NCI-H345 (cell line): ENCODE results near the gene SH2D1B.

Source experiments
- DNase-seq: peaks from one replicate; lab custom pipeline; 2025; lab: John Stamatoyannopoulos, UW

Gene SH2D1B

DNA sequence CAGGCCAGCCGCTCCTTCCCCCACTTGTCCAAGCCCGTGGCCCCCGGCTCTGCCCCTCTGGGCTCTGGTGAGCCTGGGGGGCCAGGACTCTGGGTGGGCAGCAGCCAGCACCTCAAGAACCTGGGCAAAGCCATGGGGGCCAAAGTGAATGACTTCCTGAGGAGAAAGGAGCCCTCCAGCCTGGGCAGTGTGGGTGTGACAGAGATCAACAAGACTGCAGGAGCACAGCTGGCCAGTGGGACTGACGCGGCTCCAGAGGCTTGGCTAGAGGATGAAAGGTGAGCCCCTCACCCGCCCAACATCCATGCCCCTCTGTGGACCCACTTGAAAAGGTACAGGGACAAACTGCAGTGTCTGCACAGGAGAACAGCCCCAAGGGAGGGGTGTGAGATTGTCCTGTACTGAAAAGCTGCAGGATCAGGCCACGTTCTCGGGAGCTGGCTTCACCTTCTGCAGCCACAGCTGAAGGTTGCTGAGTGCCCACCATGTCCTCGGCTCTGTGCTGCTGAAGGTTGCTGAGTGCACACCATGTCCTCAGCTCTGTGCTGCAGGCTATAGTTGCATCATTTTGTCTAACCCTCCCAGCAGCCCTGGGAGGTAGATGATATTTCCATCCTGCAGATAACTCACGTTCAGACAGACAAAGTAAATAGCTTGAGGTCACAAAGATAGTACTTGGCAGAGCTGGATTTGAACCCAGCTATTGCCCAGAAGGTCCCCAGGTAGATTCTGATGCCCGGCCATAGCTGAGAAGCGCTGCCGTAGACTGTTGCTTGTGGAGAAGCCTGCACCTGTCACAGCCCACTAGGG, 29.8 kb downstream of the SH2D1B start:
- no peak for DNase-seq

DNA sequence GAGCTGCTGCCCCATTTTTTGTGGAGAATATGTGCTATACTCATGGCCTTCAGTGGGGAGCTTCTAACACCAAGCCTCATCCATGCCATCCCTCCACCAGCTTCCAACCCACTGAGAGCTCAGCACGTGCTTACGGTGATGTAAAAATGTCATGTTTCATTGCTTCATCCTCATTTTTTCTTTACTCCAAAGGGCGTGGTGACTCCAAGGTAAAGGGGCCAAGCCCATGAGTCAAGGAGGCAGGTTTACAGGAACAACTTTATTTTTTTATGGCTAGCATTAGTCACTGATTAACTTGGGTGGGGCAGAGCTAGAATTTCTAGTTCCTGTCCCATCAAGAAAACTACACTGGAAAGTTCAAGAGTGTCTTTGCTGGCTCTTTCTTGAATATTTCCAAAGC, 30.6 kb downstream of the SH2D1B start, which contains the start of gene C1orf226:
TSS of gene C1orf226 (plus strand) at position 346 of the 400 bp plus-strand sequence. CDS start 174 bp downstream, outside the sequence.
- DNase-seq: no peak

DNA sequence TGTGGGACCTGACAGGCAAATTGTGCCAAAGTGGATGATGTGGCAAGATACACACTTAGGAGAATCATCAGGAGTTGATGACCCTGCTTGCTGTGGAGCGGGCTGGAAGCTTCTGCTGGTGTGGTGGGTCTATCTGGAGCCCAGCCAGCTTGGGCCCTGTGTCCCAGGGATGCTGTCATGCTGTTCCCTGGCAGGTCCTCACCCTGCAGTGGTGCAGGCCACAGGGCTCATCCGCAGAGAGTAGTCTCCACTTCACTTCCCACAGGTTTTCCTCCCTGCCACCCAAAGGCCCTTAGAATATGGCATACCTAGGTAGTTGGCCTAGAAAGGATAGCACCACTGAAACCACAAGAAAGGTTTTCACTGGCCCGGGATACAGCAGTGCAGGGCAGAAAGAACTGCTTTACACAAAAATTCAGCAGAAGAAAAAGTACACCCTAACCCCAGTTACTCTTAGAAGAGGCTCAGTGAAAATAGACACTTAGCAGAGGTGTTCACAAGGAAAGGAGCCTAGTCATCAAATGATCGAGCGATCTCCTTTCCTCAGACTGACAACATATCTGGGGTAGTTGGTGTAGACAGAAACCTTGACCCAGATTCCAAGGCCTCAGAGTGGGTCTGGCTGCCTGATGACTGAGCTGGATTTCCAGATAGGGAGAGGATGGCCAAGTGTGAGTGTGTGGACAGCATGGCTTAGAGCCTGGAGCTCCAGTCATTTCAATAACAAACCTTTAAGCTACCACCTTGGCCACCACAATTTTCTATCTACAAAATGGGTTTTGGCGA, 31.7 kb downstream of the SH2D1B start:
- DNase-seq: no peak

DNA sequence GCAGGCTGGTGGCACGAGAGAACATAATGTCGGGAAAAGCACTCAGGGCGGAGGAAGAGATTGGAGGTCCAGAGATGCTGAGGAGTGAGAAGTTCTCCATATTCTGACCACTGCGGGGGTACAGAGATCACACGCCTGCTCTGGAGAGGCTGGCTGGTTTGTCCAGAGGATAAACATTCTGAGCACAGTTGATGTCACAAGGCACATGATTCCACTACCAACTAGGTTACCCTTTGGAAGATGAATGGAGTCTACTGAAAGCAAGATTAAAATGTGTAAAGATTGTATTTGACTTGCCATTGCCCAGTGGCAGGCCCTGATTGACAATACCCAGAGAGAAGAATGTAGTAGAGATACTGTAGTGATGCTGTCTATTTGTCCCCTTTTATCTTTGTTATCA, 35.2 kb downstream of the SH2D1B start, which contains the start of gene SPATA46:
TSS of gene SPATA46 (minus strand) at position 164 of the 400 bp plus-strand sequence. CDS start at position 100, 64 bp downstream.
- no peak for DNase-seq

DNA sequence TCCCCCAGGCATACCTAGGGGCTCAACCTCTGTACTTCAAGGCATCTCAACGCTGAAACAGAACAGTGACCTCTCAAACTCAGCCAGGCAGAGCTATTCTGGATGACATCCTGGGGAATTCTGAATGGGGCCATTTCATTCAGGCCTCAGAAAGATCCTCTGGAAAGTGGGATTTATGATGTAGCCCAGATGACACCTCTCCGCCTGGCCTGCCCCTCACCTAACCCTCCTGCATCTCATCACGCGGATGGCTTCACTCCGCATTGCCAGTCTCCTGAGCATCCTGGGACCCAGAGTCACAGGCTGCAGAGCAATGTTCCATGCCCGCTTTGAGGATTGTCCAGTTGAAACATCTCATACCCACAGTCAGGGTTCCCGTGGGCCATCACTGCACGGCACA, 36.5 kb downstream of the SH2D1B start:
- no peak for DNase-seq

DNA sequence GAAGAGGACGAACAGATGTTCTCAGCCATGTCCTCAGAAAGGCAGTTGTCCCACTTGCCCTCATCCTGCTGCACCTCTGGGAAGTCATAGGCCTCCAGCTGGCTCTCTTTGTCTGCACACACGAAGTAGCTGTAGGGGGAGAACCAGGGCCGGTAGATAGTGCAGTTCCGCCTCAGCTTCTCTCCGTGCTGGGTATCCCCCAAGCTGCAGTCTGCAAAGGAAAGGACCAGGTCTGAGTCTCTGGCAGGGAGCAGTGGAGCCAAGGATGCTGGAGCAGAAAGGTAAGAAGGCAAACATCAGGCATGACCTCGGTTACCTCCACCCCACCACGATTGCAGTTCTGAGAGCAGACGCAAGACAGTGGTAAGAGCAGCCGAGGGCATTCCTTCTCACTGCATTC, 37.5 kb downstream of the SH2D1B start:
- DNase-seq: no peak

DNA sequence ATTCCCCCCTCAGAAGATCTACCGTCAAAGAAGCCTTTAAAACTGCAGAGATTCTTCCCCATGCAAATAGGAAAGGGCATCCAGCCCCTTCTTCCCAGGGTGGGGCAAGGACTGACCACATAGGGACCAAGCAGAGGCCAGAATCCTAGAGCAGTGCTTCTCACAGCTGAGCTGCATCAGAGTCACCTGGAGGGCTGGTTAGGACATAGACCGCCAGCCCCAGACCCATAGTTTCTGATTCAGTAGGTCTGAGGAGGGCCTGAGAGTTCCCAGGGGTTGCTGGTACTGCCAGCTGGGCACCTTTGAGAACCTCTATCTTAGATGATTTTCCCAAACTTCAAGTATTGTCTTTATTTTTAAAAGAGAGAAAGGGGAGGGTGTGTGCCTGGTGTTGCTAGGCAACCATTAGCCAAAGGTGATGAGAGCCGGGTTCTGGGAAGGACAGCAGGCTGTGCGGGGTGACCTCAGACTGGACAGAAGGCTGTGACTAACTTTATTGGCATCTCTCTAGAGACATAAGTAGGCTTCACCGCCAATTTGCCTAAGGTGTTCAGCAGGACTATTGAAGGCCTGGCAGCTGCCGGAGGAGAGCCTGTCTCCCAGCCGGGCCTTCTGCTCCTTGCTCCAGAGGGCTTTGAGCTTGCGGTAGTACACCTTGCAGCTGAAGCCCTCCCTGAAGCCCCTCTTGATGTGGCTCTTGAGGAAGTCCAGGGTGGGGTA, 38.2 kb downstream of the SH2D1B start:
- no peak for DNase-seq

DNA sequence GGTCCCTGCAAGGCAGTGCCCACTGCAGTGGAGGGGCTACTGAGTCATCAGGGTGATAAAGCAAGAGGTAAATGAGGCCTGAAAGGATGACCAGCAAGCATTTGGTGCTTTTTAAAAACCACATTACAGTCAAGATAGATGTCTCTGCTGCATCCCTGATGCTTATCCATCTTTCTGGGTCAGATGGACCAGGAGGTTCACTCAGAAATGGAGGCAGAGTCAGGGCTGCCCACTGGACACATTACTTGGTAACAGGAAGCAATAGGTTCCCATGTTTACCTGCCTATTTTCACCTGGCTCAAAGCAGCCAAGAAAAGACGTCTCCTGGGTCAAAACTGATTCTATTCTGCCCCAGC, 38.9 kb downstream of the SH2D1B start:
- DNase-seq: no peak

DNA sequence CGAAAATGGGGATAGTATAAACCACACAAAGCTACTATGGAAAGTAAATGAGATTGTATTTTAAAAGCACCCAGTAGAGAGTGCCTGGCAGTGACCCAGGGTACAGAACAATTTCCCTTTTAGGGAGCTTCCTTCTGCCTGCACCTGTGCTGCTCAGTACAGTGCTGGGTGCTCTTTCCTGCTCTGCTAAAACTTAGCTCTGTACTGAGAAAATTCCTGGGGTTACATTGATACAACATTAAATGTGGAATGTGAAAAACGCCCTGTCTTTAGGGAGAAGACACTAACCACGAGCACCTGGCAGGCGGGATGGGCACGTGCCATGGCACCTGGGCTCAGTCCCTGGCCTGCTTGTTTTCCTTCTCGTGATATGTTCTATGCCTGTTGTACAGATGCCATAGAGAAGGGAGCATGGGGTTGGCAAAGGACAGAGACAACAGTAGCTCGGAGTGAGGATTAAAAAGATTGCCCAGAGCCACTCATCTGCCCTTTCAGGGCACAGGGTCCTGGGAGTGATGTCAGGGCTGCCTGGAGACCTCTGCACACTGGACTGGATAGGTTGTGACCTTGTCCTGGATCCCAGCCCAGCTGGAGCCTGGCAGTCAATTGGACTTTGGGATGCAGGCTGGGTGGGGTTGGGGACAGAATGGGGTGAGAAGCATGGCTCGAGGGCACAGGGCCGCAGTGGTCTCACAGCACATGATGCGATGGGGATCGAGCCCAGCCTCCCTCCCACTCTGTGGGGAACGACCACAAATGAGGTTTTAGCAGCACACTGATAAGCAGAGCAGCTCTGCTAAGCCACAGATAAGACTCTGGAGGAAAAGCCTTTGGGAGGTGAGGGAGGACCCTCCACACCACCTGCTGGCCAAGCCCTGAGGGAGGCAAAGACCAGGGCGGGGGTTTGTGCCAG, 39.5 kb downstream of the SH2D1B start:
- DNase-seq: no peak

DNA sequence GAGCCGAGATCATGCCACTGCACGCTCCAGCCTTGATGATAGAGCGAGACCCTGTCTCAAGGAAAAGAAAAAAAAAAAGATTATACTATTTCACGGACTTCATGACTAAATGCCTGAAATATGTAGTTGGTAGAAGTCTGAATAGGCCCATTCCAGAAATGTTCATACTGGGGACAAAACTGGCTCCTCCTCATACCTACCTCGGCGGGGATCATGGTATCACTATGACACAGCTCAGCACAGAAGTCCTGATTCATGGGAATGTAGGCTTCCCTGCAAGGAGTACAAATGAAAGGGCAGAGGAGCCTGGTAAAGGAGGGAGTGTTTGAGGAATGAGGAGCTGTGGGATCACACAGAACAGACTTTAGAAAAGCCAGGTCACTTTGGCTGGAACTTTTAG, 40.3 kb downstream of the SH2D1B start:
- DNase-seq: no peak

DNA sequence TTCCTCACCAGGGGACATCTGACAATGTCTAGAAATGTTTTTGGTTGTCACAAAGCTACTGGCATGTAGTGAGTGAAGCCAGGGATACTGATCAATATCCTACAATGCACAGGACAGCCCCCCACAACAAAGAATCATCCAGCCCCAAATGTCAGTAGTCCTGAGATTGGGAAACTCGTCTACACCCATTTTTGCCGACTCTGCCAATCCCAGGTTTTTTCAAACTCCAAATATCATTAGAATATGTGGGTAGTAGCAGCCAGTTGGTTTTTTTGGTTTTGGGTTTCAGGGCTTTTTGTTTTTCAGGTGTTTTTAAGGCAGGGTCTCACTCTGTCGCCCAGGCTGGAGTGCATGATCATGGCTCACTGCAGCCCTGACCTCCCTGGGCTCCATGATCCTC, 41.2 kb downstream of the SH2D1B start:
- DNase-seq: no peak

DNA sequence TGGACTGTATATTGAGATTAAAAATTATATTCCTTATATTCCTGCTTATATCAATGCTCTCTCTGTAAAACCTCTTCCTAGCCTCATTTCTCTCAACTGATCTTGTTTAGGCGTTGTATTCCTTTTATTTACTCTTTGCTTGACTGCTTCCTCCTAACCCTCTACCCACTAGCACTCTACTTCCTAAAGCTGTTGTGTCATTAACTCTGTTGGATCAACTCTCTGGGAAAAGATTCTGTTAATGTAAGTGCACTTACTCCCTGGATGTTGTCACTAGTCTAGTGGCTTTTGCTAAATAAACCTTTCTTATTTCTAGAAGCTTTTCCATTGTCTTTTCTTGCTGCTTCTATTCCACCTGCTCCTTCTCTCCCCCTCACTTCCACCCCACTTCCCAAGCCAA, 41.8 kb downstream of the SH2D1B start:
- no peak for DNase-seq

DNA sequence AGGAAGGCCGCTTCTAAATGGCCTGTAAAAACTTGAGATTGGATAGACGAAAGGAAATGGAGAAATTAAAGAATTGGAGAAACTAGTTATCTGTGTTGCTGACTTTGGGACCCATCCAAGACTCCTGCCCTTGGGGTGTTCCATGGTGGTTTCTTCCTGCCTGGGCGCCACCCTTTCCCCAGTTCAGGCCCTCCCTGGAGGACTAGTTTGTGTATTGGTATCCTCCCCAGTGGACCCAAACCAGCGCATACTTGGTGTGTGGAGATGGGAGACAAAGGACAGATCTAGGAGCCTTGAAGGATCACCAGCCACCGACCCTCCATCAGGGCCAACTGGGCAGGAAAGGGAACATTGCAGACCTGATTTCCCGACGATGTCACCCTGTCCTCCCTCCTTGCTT, 42.4 kb downstream of the SH2D1B start:
- DNase-seq: no peak

DNA sequence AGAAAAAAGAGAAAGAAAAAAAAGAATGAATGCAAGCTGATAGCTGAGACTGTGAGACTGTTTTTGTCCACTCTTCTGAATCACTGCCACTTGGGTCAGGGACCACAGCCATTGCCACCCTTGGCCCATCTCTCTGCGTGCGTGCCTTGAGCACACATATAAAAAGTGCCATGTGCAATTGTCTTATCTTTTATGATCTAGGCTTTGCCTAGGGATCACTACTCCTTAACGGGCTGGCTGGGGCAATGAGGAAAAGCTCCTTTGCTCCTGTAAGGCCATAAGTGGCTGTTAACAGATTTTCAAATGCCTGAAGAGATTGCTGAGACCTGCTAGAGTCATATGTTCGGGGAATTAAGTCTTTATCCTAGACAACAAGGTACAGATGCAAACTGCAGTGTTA, 43.5 kb downstream of the SH2D1B start:
- no peak for DNase-seq

DNA sequence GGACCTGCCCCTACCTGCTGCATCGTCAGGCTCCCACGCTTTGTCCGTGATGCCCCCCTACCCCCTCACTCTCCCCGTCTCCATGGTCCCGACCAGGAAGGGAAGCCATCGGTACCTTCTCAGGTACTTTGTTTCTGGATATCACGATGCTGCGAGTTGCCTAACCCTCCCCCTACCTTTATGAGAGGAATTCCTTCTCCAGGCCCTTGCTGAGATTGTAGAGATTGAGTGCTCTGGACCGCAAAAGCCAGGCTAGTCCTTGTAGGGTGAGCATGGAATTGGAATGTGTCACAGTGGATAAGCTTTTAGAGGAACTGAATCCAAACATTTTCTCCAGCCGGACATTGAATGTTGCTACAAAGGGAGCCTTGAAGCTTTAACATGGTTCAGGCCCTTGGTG, 44.2 kb downstream of the SH2D1B start:
- no peak for DNase-seq

DNA sequence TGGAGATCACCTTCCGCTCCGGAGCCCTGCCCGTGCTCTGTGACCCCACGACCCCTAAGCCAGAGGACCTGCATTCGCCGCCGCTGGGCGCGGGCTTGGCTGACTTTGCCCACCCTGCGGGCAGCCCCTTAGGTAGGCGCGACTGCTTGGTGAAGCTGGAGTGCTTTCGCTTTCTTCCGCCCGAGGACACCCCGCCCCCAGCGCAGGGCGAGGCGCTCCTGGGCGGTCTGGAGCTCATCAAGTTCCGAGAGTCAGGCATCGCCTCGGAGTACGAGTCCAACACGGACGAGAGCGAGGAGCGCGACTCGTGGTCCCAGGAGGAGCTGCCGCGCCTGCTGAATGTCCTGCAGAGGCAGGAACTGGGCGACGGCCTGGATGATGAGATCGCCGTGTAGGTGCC, 44.9 kb downstream of the SH2D1B start:
- no peak for DNase-seq

DNA sequence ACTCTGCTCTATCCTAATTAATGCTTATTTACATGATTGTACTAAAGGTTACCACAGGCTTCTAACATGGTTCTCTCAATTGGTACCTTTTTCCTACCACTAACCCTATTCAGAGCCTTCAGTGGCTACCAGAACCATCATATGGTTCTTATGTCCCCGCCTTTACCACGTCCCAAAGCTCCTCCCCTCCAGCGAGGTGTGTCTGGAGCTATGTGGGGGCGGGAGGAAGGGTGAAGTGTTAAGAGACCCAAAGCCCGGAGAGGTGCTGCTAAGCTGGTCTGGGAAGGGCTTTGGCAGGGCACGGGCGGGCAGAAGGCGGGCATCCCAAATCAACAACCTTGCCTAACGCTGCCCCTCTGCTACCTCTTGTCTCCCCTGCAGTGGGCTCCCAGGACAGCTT, 45.3 kb downstream of the SH2D1B start:
- no peak for DNase-seq

DNA sequence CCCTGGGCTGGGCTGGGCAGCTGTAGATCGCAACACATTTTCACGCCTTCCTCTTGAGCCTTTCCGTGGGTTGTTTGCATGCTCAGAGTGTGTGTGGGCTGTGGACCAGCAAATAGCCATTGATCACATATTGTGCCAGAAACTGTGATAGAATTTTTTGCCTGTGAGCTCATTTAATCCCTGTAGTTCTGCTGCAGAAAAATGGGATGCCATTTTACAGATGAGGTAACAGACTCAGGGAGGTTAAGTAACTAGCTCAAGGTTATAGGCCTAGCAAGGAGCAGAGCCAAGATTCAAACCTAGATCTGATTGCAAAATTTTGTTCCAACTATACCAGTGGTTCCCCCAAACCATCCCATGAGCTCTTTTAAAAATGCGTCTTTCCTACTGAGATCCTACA, 45.8 kb downstream of the SH2D1B start:
- no peak for DNase-seq

DNA sequence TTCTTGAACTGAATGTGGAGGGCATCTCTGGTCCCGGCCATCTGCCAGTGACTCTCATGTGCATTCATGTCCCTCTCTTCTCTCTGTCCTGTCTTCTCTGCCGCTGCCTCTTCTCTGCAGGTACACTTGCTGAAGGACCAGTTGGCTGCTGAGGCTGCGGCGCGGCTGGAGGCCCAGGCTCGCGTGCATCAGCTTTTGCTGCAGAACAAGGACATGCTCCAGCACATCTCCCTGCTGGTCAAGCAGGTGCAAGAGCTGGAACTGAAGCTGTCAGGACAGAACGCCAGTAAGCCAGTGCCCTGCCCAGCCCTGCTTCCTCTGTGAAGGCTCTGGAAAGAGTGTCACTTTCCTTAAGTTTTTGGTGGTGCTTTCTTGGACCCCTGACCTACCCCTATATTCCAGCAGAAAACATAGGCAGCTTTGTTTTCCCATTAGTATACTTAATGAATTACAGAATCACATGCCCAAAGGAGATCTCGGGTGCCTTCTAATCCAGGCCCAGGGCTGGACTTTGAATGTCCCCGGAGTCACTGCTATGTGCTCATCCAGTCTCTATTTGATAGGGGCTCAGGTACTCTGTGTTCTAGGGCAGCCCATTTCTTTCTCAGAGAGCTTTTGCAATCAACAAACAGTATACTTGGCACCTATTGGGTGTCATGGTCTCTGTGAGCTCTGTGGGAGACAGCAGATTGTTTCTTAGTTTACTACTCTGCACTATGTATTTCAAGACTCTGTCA, 46.5 kb downstream of the SH2D1B start:
- no peak for DNase-seq

DNA sequence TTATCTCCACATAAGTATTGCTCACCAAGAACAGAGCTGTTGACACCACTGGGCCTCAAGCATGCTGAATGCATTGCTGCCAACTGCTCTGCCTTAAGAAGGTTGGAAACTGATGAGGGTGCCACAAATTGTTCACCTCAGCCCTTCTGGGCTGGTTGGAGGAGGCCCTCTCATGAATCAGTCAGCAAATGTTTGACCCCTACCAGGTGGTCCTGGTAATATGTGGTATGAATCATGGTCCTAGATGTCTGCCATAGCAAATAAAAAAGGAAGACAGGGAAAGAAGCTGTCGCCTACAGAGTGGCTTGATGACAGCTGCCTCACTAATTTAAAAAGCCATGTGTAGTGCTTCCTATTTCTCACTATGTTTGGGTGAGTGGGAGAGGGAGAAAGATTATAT, 47.4 kb downstream of the SH2D1B start:
- DNase-seq: no peak

DNA sequence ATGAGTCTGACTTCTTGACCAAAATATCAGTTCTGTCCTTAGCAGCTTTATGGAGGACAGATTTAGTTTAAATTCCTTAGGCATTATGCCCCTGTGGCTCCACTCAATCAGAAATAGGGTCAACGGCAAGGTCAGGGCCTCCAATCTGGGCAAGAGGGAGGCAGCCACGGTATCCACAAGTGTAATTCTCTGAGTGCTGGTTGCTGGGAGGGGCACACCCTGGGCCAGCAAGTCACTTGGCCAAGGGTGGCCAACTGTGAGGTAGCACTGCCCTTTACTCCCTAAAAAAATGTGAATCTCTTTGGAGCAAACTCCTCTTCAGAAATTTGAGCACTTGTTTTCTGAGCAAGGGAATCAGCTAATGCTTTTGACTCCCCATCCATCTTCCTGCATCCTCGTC, 48.1 kb downstream of the SH2D1B start:
- no peak for DNase-seq
